Pancreas (tissue), 10 donors: Measurements from ENCODE around the gene SLC27A3. TPM values are rescaled to one million over a fixed set of nuclear protein-coding genes. Genes with fewer than 3 reads are reported as not detected.

Source experiments
- ATAC-seq, 4 donors: fragments of 200-7000 bp; cut with Tn5 transposase; one replicate each; pipeline versions ENCODE4 v1.8.0 to v1.9.1; 2020; ENCODE audit warnings: mild to moderate bottlenecking in 4 of 4, moderate library complexity in 4 of 4
- DNase-seq, 6 donors: peaks; one replicate each; pipeline ENCODE4 v3.0.0-alpha.2; 2020
- FAIRE-seq: peaks from 2 replicates; lab custom pipeline; 2012; peaks lifted over from hg19 to GRCh38; lab: Jason Lieb, UNC
- H3K27ac ChIP-seq, 4 donors: fragments of 200-600 bp; sonication (generic); 1 replicate in 3 of 4; 2 replicates in 1 of 4; pipeline versions ENCODE4 v1.5.0 to v1.8.0; 2020
- H3K27me3 ChIP-seq, 4 donors: fragments of 200-600 bp; one replicate each; pipeline ENCODE4 v1.8.0; 2021
- H3K36me3 ChIP-seq, 3 donors: fragments of 200-600 bp; sonication (generic) in 1 of 3; one replicate each; pipeline versions ENCODE4 v1.5.0 to v1.8.0; 2020 to 2021
- H3K4me1 ChIP-seq, 3 donors: fragments of 200-600 bp; one replicate each; pipeline ENCODE4 v1.8.0; 2021
- H3K4me3 ChIP-seq, 4 donors: fragments of 200-600 bp; sonication (generic) in 2 of 4; one replicate each; pipeline versions ENCODE4 v1.5.0 to v1.8.0; 2020 to 2021
- H3K9me3 ChIP-seq, 4 donors: fragments of 200-600 bp; one replicate each; pipeline ENCODE4 v1.8.0; 2021
- WGBS, 2 donors: extraction: QIAGEN DNeasy Blood & Tissue Kit; methylation state at CpG; one replicate each; pipeline ENCODE4 v1.1.7; 2013; 5-methylcytosine and 5-hydroxymethylcytosine counted together
- intact Hi-C, 3 donors: fragments of 100-400 bp; cut with DNase I; formaldehyde crosslinking; loops; one replicate each; pipeline versions ENCODE4 v1.11.1 to v1.14.2; 2022
- polyA plus RNA-seq, 2 donors: library from polyadenylated mRNA; stranded (reverse); fragments of 200-250 nt; gene quantifications; one replicate each; pipeline ENCODE4 v1.2.3, GENCODE V29; 2013
- total RNA-seq, 6 donors: library from RNA; stranded (reverse); fragmentation: NEBNext Ultra II Directional in 4 of 6; extraction: Animal tissue kit (Norgen Biotek cat#: 25700) in 4 of 6; gene quantifications; one replicate each; pipeline versions ENCODE4 v1.2.1 to v1.2.4, GENCODE V29; 2021 to 2023
- TF ChIP-seq, protein P1 (sequence below), 4 donors: fragments of 200-600 bp; sonication (generic) in 3 of 4; IDR thresholded peaks; one replicate each; pipeline versions ENCODE4 v1.5.0 to v1.8.0; 2021; ENCODE audit warnings: antibody characterized with exemption in 4 of 4
- donor health status: healthy with polysubstance abuse.
- donor health status: DM: no; HTN: no; CAD: no; lungs with moderate emphysema.
- donor health status: DM: no; HTN: no; CAD: no.
- donor health status: control.
- donor health status: control.
- donor health status: Bipolar disorder and iron deficiency.
- donor health status: DM: yes; HTN: yes; CAD: no.
- donor health status: DM: no; HTN: no; CAD: no.
- donor health status: DM: no; HTN: no; CAD: no.
- donor health status: DM: yes; HTN: yes; CAD: no.

Gene SLC27A3
- total and polyA plus RNA-seq, 8 donors: 9.0 to 64.0 (median 13.1) TPM

DNA sequence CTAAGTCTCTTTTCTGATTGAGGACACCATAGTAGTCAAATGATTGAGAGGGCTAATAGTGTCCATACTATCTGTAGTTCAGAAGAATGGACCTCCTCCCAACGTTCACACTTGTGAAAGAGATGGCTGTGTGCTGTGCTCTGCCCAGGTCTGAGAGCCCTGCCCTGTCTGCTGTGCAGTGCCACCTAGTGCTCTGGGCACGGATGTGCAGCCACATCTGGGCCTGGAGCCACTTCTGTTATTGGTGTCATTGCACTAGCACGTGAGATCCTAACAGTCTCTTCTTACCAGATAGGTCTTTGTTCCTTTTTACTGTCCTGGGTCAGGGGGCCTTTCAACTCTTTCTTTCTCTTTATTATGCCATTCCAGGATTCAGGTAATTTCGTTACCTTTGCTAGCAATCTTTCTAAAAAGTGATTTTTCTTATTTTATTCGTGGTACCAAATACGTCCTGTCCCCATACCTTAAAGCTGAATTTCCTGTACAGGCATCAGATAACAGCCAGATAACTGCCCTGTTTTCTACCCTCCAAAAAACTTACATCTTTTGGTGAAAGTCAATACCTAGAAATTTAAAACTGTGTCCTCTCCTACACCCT is 25.7 kb upstream of the SLC27A3 start:
- Histone ChIP-seq H3K36me3 (peaks cover 0 to 22% (median 22%) of the 10 kb centered on the region in 3 donors), H3K9me3 (no peaks in the 10 kb centered on the region), H3K4me1 (peaks cover 0 to 2% (median 0%) of the 10 kb centered on the region in 3 donors), H3K27ac (no peak overlapping the region), H3K27me3 (no peaks in the 10 kb centered on the region), H3K4me3 (no peak overlapping the region)
- FAIRE-seq: no peak
- DNase-seq: peak; percentile 70 to 92 (median 83)
- ATAC-seq: peak; percentile 92 to 99 (median 98)
- WGBS, 2 donors: 44 to 47% methylated on average over 6 of the region's 6 CpGs
- TF ChIP-seq, protein P1, sequence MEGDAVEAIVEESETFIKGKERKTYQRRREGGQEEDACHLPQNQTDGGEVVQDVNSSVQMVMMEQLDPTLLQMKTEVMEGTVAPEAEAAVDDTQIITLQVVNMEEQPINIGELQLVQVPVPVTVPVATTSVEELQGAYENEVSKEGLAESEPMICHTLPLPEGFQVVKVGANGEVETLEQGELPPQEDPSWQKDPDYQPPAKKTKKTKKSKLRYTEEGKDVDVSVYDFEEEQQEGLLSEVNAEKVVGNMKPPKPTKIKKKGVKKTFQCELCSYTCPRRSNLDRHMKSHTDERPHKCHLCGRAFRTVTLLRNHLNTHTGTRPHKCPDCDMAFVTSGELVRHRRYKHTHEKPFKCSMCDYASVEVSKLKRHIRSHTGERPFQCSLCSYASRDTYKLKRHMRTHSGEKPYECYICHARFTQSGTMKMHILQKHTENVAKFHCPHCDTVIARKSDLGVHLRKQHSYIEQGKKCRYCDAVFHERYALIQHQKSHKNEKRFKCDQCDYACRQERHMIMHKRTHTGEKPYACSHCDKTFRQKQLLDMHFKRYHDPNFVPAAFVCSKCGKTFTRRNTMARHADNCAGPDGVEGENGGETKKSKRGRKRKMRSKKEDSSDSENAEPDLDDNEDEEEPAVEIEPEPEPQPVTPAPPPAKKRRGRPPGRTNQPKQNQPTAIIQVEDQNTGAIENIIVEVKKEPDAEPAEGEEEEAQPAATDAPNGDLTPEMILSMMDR (IDR thresholded peaks at IDR 0.05): peak; percentile 87 to 91 (median 90)
- intact Hi-C loops: loop anchor here in 1 of 3 donors (2.0 kb wide), 1 partner anchor 71 kb away; the partner anchor contains the start of gene NPR1

DNA sequence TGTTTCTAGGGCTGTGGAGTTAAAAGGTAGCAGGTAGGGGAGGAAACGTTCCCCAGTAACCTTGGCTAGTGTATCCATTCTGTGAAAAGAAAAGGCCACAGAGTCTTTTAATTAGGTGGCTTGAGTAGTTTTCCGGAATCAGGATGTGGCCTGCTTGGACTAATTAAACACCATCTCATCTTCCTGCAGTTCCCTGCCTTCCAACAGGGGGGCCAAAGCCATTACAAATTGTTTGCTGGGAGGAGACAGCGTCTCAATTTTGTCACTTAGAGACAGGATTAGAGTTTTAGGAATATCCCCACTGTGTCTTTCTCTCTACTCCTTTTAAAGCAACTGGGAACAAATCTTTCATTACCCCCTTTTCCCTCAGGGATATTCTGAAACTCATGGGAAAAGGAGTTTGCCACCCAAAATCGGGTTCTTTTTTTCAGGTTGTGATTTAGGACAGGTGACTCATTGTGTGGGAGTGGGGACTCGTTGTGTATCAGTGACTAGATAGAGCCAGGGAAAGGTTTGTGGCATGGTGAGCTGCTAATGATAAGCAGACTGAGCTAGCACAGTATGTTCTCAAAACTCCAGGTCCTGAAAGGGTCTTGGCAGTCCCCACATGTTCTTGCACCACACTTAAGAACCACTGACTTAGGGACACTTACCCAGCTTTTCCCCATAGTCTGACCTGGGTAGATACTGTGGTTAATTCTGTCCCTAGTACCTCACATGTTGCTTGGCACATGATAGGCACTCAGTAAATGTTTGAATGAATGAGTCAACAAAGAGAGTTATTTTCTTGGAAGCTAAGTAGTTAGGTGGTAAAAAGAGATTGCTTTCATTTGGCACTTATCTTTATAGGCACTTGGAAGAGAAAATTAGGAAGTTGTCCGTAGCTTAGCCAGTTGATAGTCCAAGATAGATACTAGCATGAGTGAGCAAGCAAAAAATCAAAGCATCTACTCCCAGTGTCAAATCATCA is 24.9 kb upstream of the SLC27A3 start:
- no peaks in the 10 kb centered on the region for H3K27me3 ChIP-seq
- intact Hi-C loops: no loop called here
- H3K4me1 ChIP-seq: no peaks in the 10 kb centered on the region
- H3K36me3 ChIP-seq: peaks cover 0 to 30% (median 26%) of the 10 kb centered on the region in 3 donors
- DNase-seq (no peak), FAIRE-seq (no peak), ATAC-seq (peak in 3 of 4 donors; percentile 17 to 30 (median 19))
- H3K27ac ChIP-seq: no peak overlapping the region
- TF ChIP-seq, protein P1 (IDR thresholded peaks at IDR 0.05): no peak
- H3K9me3 ChIP-seq: no peaks in the 10 kb centered on the region
- WGBS, 2 donors: 49 to 53% methylated on average over 6 of the region's 6 CpGs
- no peak overlapping the region for H3K4me3 ChIP-seq

DNA sequence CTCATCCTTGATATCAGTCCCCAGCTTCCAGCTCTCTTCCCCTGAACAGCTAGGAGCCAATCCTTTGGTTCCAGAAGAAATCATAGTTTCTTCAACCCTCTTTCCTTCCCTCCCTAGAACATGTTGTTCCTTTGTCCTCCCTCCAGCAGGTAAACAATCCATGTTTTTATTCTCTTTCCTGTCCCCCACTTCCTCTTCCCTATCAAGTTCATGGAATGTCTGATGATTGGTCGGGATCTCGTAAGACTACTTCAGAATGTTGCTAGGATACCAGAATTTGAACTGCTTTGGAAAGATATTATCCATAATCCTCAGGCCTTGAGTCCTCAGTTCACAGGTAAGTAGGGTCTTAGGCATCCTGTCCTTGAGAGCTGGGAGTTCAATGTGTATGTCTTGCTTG is 23.1 kb upstream of the SLC27A3 start:
- no peak for FAIRE-seq
- no peak for DNase-seq
- H3K4me1 ChIP-seq: no peaks in the 10 kb centered on the region
- no peak overlapping the region for H3K4me3 ChIP-seq
- no peaks in the 10 kb centered on the region for H3K9me3 ChIP-seq
- TF ChIP-seq, protein P1 (IDR thresholded peaks at IDR 0.05): no peak
- no peaks in the 10 kb centered on the region for H3K27me3 ChIP-seq
- intact Hi-C loops: no loop called here
- H3K27ac ChIP-seq: no peak overlapping the region
- 85 to 87% methylated on average over 2 of the region's 2 CpGs for WGBS, 2 donors
- no peak for ATAC-seq
- H3K36me3 ChIP-seq: peaks cover 0 to 32% (median 26%) of the 10 kb centered on the region in 3 donors

DNA sequence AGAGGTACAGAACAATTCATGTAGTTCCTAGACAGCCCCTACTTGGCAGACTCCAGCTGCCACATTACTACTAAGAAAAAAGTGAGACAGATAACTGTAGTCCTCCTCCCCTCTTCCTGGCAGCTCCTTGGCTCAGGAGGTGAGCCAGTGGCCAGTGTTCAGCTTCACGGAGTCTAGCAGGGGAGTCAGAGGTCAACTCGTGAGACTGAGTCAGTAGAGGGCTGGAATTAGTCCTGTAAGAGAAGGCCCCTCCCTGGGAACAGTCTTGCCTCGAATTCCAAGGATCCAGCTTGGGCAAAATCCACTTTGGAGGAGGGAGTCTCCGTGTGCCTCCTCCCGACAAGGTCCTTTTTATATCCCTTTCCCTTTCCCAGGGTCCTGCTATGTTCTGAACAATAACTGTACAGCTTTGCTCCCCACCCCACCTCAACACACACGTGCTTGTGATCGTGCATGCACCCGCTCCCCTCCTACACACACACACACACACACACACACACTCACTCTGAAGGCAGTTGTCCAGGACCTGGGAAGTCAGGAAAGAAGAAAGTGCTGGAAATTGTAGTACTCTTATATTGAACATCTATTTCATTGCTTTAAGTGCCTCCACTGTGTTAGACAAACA is 22.5 kb upstream of the SLC27A3 start:
- Histone ChIP-seq H3K4me3 (no peak overlapping the region), H3K4me1 (no peaks in the 10 kb centered on the region), H3K36me3 (peaks cover 0 to 32% (median 26%) of the 10 kb centered on the region in 3 donors), H3K9me3 (no peaks in the 10 kb centered on the region), H3K27me3 (no peaks in the 10 kb centered on the region), H3K27ac (no peak overlapping the region)
- ATAC-seq: peak in 2 of 4 donors; percentile 21 to 38
- DNase-seq: no peak
- WGBS, 2 donors: 80 to 83% methylated on average over 8 of the region's 8 CpGs
- TF ChIP-seq, protein P1 (IDR thresholded peaks at IDR 0.05): no peak
- no peak for FAIRE-seq
- intact Hi-C loops: no loop called here
